Naive thymus-derived CD4-positive, alpha-beta T cell (primary cell): Measurements from ENCODE around the gene ATXN7. TPM values are rescaled to one million over a fixed set of nuclear protein-coding genes. Genes with fewer than 3 reads are reported as not detected.

Experiments used
- ATAC-seq: fragments of 150-1000 bp; cut with Tn5 transposase; 2 replicates; pipeline ENCODE4 v1.10.0; 2021; ENCODE audit warnings: mild to moderate bottlenecking, moderate library complexity
- CTCF ChIA-PET: fragments of 350-600 bp; sonication (Branson Sonifier 250); formaldehyde crosslinking; loops from one replicate; lab custom pipeline; 2021; ENCODE audit warnings: antibody characterized with exemption; lab: Charles Lee
- POLR2A ChIA-PET: fragments of 350-600 bp; sonication (Branson Sonifier 250); formaldehyde crosslinking; loops from one replicate; lab custom pipeline; 2021; ENCODE audit warnings: antibody characterized with exemption, inconsistent platforms; lab: Charles Lee
- DNase-seq, 9 donors: peaks; one replicate each; pipeline versions ENCODE4 v3.0.0 to v3.0.0-alpha.2; 2020 to 2022; ENCODE audit warnings: mixed read lengths in 1 of 9
- H3K27ac ChIP-seq: one replicate; pipeline ENCODE4 v1.7.0; 2013; ENCODE audit warnings: mild to moderate bottlenecking, low read depth, low read length, moderate library complexity
- H3K27me3 ChIP-seq, 2 donors: one replicate each; pipeline ENCODE4 v1.7.0; 2013; ENCODE audit warnings: low read length in 2 of 2, mild to moderate bottlenecking in 2 of 2, moderate library complexity in 2 of 2; ENCODE audit not compliant: control insufficient read depth in 2 of 2, insufficient read depth in 2 of 2
- H3K36me3 ChIP-seq, 3 experiments: 1 replicate in 2 of 3; 2 replicates in 1 of 3; pipeline ENCODE4 v1.7.0; 2013; ENCODE audit warnings: low read length in 3 of 3, mild to moderate bottlenecking in 3 of 3, moderate library complexity in 1 of 3; ENCODE audit not compliant: insufficient read depth in 3 of 3, control insufficient read depth in 2 of 3
- H3K4me1 ChIP-seq, 2 donors: one replicate each; pipeline ENCODE4 v1.7.0; 2013; ENCODE audit warnings: low read length in 2 of 2, mild to moderate bottlenecking in 2 of 2, moderate library complexity in 1 of 2; ENCODE audit not compliant: control insufficient read depth in 2 of 2, insufficient read depth in 2 of 2
- H3K4me3 ChIP-seq: 2 replicates; pipeline ENCODE4 v1.7.0; 2013; ENCODE audit warnings: mild to moderate bottlenecking, low read length
- H3K9me3 ChIP-seq, 3 experiments: 1 replicate in 2 of 3; 2 replicates in 1 of 3; pipeline ENCODE4 v1.7.0; 2013; ENCODE audit warnings: low read length in 3 of 3; ENCODE audit not compliant: control insufficient read depth in 2 of 3
- H3K27ac Mint-ChIP-seq, 9 donors: one replicate each; pipeline ENCODE4 v1.8.0; 2020 to 2022; ENCODE audit warnings: mixed read lengths in 9 of 9, mild to moderate bottlenecking in 8 of 9, moderate library complexity in 5 of 9, inconsistent platforms in 2 of 9
- H3K27me3 Mint-ChIP-seq, 5 donors: one replicate each; pipeline ENCODE4 v1.8.0; 2021 to 2022; ENCODE audit warnings: mixed read lengths in 5 of 5, mild to moderate bottlenecking in 1 of 5
- H3K36me3 Mint-ChIP-seq, 5 donors: one replicate each; pipeline ENCODE4 v1.8.0; 2020 to 2022; ENCODE audit warnings: mixed read lengths in 5 of 5, mild to moderate bottlenecking in 3 of 5, inconsistent platforms in 1 of 5
- H3K4me1 Mint-ChIP-seq, 7 donors: one replicate each; pipeline ENCODE4 v1.8.0; 2020 to 2022; ENCODE audit warnings: mixed read lengths in 7 of 7, mild to moderate bottlenecking in 3 of 7, inconsistent platforms in 1 of 7
- H3K4me3 Mint-ChIP-seq, 10 donors: one replicate each; pipeline ENCODE4 v1.8.0; 2020 to 2022; ENCODE audit warnings: mild to moderate bottlenecking in 10 of 10, mixed read lengths in 10 of 10, moderate library complexity in 6 of 10, inconsistent platforms in 2 of 10
- H3K9me3 Mint-ChIP-seq, 11 donors: one replicate each; pipeline ENCODE4 v1.8.0; 2020 to 2022; ENCODE audit warnings: mixed read lengths in 11 of 11, mild to moderate bottlenecking in 4 of 11, inconsistent platforms in 1 of 11, moderate library complexity in 1 of 11
- intact Hi-C, 2 donors: fragments of 100-400 bp; cut with micrococcal nuclease; formaldehyde crosslinking; loops; one replicate each; pipeline ENCODE4 v1.15.1; 2023
- polyA plus RNA-seq, 2 donors: library from polyadenylated mRNA; unstranded; fragments of 300-500 nt; fragmentation: Illumina TruSeq; gene quantifications; one replicate each; pipeline ENCODE4 v1.2.3, GENCODE V29; 2021
- total RNA-seq, 6 experiments: library from RNA in 5 of 6; stranded (reverse) in 5 of 6; gene quantifications; 1 replicate in 5 of 6; 2 replicates in 1 of 6; pipeline ENCODE4 v1.2.3 and lab custom pipeline; 2021 to 2026

The ATXN7 gene
- total and polyA plus RNA-seq, 7 experiments from 2014 or later = 29.8 to 204 (median 142) TPM

DNA sequence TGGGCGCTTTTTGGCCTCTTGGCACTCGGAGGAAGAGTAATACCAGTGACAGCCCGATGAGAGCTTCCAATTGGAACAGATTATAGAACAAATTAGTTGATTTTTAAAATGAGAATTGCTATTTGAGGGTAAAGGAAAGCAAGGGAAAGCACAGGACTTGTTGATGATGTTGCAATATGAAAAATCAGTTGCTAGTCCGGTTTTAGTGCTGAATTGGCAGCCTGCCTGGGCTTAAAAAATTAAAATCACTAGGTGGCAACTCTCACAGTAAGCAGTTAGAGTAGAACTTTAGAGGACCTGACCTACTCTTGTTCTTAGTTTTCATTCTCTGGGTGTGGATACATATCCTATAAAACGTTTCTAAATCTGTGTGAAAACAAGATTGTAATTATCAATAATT is 50.6 kb downstream of the ATXN7 start:
- H3K4me3 Mint-ChIP-seq = peak overlapping the region; percentile 34 to 95 (median 86)
- ChIA-PET POLR2A (no interaction called here), CTCF (no interaction called here)
- Histone ChIP-seq H3K36me3 (peaks cover 0 to 24% (median 0%) of the 10 kb centered on the region in 3 experiments), H3K27ac (no peak overlapping the region), H3K4me1 (peaks cover 15 to 21% of the 10 kb centered on the region in 2 donors), H3K9me3 (no peaks in the 10 kb centered on the region), H3K4me3 (no peak overlapping the region), H3K27me3 (no peaks in the 10 kb centered on the region)
- ATAC-seq (no peak), DNase-seq (peak in 1 of 9 donors; percentile 2)
- H3K4me1 Mint-ChIP-seq = peaks cover 10 to 69% (median 61%) of the 10 kb centered on the region in 7 donors
- intact Hi-C loops = no loop called here
- no peaks in the 10 kb centered on the region for H3K9me3 Mint-ChIP-seq
- H3K27ac Mint-ChIP-seq = peak overlapping the region; percentile 28 to 95 (median 69)
- peaks cover 4 to 34% (median 24%) of the 10 kb centered on the region in 5 donors for H3K36me3 Mint-ChIP-seq
- H3K27me3 Mint-ChIP-seq = no peaks in the 10 kb centered on the region

DNA sequence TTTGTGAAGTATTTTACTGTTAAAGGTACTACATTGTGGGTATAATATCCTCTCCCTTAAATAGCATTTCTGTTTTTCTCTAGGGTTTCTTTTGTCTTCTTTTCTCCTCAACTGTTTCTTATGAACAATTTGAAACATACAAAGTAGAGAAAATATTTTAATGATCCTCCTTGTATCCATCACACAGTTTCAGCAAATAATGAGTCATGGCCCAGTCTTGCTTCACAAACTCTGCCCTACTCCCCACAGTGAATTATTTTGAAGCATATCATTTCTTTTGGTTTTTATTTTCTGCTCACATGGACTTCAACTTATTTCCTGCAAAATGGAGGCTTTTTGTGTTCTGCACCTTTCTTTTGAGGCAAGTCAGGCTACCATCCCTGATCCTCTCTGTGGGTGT is 54.7 kb downstream of the ATXN7 start:
- ATAC-seq (no peak), DNase-seq (no peak)
- H3K36me3 Mint-ChIP-seq = peaks cover 4 to 45% (median 32%) of the 10 kb centered on the region in 5 donors
- no peaks in the 10 kb centered on the region for H3K9me3 ChIP-seq
- peaks cover 0 to 26% (median 4%) of the 10 kb centered on the region in 3 experiments for H3K36me3 ChIP-seq
- peaks cover 2 to 8% of the 10 kb centered on the region in 2 donors for H3K4me1 ChIP-seq
- no peaks in the 10 kb centered on the region for H3K27me3 Mint-ChIP-seq
- ChIA-PET CTCF (no interaction called here), POLR2A (no interaction called here)
- no peak overlapping the region for H3K27ac ChIP-seq
- H3K4me3 ChIP-seq = no peak overlapping the region
- intact Hi-C loops = no loop called here
- no peak overlapping the region for H3K4me3 Mint-ChIP-seq
- no peak overlapping the region for H3K27ac Mint-ChIP-seq
- H3K27me3 ChIP-seq = no peaks in the 10 kb centered on the region
- H3K9me3 Mint-ChIP-seq = no peaks in the 10 kb centered on the region
- H3K4me1 Mint-ChIP-seq = peaks cover 10 to 55% (median 41%) of the 10 kb centered on the region in 7 donors

DNA sequence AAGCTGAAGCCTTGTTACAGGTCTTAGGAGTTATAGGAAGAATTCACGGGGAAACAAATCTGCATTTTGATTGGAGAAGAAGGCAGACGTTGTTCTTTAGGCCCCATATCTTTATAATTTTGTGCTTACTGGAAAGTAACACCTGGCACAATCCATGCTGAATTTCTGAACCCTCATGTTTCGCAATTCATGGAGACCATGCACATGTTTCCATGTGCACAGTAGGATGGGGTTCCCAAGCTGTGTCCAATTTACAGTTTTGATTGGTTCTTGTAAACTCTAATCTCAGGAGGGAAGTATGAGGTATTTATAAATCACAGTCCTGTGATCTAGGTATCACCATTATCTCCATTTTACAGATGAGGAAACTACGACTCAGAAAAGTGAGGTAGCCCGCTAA is 56.3 kb downstream of the ATXN7 start:
- Histone ChIP-seq H3K27me3 (no peaks in the 10 kb centered on the region), H3K9me3 (no peaks in the 10 kb centered on the region), H3K4me3 (no peak overlapping the region), H3K4me1 (no peaks in the 10 kb centered on the region), H3K27ac (no peak overlapping the region), H3K36me3 (peaks cover 0 to 27% (median 4%) of the 10 kb centered on the region in 3 experiments)
- Mint-ChIP-seq H3K27me3 (no peaks in the 10 kb centered on the region), H3K4me3 (no peak overlapping the region), H3K9me3 (no peaks in the 10 kb centered on the region), H3K4me1 (peaks cover 24 to 50% (median 40%) of the 10 kb centered on the region in 7 donors), H3K36me3 (peaks cover 10 to 56% (median 42%) of the 10 kb centered on the region in 5 donors), H3K27ac (no peak overlapping the region)
- POLR2A ChIA-PET = interaction anchor here (0.8 kb wide), 1 partner anchor 19 kb away, joined by 4 read pairs; no protein-coding TSS in a partner anchor
- CTCF ChIA-PET = interaction anchor here (0.6 kb wide), 1 partner anchor 35 kb away, joined by 4 read pairs; no protein-coding TSS in a partner anchor
- ATAC-seq = no peak
- DNase-seq = no peak
- intact Hi-C loops = no loop called here

DNA sequence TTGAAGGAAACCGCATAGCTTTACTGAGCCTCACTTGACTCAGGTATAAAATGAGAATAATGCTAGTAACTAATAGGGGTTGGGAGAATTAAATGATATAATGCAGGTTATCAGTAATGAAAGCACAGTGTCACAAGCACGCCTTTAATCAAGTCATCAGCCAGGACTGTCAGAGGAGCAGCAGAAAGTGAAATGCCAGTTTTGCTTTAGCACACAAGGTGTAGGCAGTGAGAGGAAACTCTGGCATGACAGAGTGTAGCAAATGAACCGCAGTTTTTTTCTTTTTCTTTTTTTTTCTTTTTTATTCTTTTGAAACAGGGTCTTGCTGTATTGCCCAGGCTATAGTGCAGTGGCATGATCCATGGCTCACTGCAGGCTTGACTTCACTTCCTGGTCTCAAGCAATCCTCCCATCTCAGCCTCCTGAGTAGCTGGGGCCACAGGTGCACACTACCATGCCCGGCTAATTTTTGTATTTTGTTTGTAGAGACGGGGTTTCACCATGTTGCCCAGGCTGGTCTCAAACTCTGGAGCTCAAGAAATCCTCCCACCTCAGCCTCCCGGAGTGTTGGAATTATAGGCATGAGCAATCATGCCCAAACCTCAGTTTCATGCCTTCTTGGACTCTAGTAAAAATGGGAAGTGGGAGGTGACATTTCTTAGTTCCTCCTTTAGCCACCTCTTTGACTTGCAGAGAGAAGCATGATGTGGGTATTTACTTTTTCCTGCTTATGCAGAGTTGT is 58.2 kb downstream of the ATXN7 start:
- POLR2A ChIA-PET = no interaction called here
- peak; percentile 74 for ATAC-seq
- Mint-ChIP-seq H3K4me3 (no peak overlapping the region), H3K36me3 (peaks cover 17 to 64% (median 47%) of the 10 kb centered on the region in 5 donors), H3K27ac (peak overlapping the region in 2 of 9 donors; percentile 15 to 41), H3K27me3 (no peaks in the 10 kb centered on the region), H3K9me3 (no peaks in the 10 kb centered on the region), H3K4me1 (peaks cover 32 to 52% (median 36%) of the 10 kb centered on the region in 7 donors)
- Histone ChIP-seq H3K27ac (no peak overlapping the region), H3K4me3 (no peak overlapping the region), H3K9me3 (no peaks in the 10 kb centered on the region), H3K27me3 (no peaks in the 10 kb centered on the region), H3K4me1 (no peaks in the 10 kb centered on the region), H3K36me3 (peaks cover 0 to 36% (median 4%) of the 10 kb centered on the region in 3 experiments)
- CTCF ChIA-PET = no interaction called here
- DNase-seq = no peak
- intact Hi-C loops = no loop called here

DNA sequence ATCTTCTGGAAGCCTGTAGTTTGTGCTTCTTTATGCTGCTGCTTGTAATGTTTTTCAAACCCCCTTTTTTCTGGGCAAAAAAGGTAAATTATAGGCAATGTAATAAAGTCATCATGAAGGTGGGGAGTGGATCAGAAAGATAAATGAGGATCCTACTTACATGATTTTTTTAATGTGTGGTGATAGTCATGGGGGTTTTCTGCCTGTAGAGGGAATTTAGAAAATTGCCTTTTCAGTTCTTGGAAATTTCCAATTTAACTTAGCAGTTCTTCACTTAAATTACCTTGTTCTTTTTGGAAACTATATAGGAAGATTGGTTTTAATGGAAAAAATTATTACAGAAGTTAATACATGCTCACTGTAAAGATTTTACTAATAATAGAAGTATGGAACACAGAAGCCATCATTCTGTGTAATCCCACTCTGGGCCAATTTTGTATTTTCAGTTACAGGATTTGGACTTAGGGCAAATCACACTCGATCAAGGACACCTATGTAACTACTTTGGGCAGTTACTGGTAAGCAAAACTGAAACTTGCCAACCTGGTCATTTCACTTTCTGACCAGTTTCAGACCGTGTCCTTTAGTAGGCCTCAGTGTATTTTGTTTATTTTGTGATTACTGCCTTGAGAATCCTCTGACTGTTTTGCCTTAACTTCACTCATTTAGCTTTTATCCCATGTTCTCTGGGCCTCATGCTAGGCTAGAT is 59.0 kb downstream of the ATXN7 start:
- H3K36me3 ChIP-seq = peaks cover 0 to 30% (median 4%) of the 10 kb centered on the region in 3 experiments
- Mint-ChIP-seq H3K36me3 (peaks cover 17 to 65% (median 44%) of the 10 kb centered on the region in 5 donors), H3K27ac (peak overlapping the region in 1 of 9 donors; percentile 15), H3K4me1 (peaks cover 30 to 53% (median 38%) of the 10 kb centered on the region in 7 donors), H3K4me3 (no peak overlapping the region), H3K27me3 (no peaks in the 10 kb centered on the region), H3K9me3 (no peaks in the 10 kb centered on the region)
- POLR2A ChIA-PET = no interaction called here
- CTCF ChIA-PET = interaction anchor here (0.6 kb wide), 1 partner anchor 528 kb away, joined by 3 read pairs; no protein-coding TSS in a partner anchor
- ATAC-seq = no peak
- no peak overlapping the region for H3K4me3 ChIP-seq
- H3K27me3 ChIP-seq = no peaks in the 10 kb centered on the region
- DNase-seq = no peak
- H3K9me3 ChIP-seq = no peaks in the 10 kb centered on the region
- H3K27ac ChIP-seq = no peak overlapping the region
- intact Hi-C loops = no loop called here
- H3K4me1 ChIP-seq = no peaks in the 10 kb centered on the region

DNA sequence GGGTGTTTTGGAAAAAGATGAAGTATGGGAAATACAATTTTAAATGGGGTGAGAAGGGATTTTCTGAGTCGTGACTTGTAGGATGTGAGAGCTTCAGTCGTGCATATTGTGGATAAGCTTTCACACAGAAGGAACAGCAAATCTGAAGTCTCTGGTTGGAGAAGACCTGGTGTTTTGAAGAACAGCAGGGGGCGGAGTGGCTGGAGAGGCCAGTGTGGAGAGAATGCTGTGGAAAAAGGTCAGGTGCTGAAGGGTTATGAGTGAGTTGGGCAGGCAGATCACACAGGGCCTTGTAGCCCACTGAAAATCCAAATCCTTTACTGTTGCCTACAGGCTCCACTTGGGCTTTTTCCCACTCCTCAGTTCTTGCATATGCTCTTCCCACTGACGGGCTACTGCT is 62.6 kb downstream of the ATXN7 start:
- ChIA-PET POLR2A (no interaction called here), CTCF (interaction anchor here (0.5 to 0.6 kb wide), 2 partner anchors 20 to 1316 kb away, joined by 3 to 5 read pairs; no protein-coding TSS in a partner anchor)
- Histone ChIP-seq H3K36me3 (peaks cover 0 to 20% (median 4%) of the 10 kb centered on the region in 3 experiments), H3K4me3 (no peak overlapping the region), H3K4me1 (no peaks in the 10 kb centered on the region), H3K9me3 (no peaks in the 10 kb centered on the region), H3K27ac (no peak overlapping the region), H3K27me3 (no peaks in the 10 kb centered on the region)
- peaks cover 17 to 59% (median 32%) of the 10 kb centered on the region in 5 donors for H3K36me3 Mint-ChIP-seq
- DNase-seq = no peak
- no peak for ATAC-seq
- no peak overlapping the region for H3K27ac Mint-ChIP-seq
- intact Hi-C loops = no loop called here
- peaks cover 33 to 57% (median 42%) of the 10 kb centered on the region in 7 donors for H3K4me1 Mint-ChIP-seq
- no peaks in the 10 kb centered on the region for H3K9me3 Mint-ChIP-seq
- no peaks in the 10 kb centered on the region for H3K27me3 Mint-ChIP-seq
- H3K4me3 Mint-ChIP-seq = no peak overlapping the region
